ENCODE measurements around the gene GLRA1.

The GLRA1 gene

GRCh38 chr5:151780348-151780747 lies 144.3 kb downstream of the GLRA1 start:
- peaks cover 8% of the 10 kb centered on the region for H3K4me1 ChIP-seq (ENCODE audit: control insufficient read depth, insufficient read depth, low read length)
- H3K4me3 ChIP-seq (ENCODE audit: low read length): no peak overlapping the region
- H3K36me3 ChIP-seq (ENCODE audit: control insufficient read depth, insufficient read depth, low read length): no peaks in the 10 kb centered on the region
- no peaks in the 10 kb centered on the region for H3K27me3 ChIP-seq (ENCODE audit: control insufficient read depth, insufficient read depth, low read length)
- no peaks in the 10 kb centered on the region for H3K9me3 ChIP-seq (ENCODE audit: control insufficient read depth, low read length)
- H3K9ac ChIP-seq (ENCODE audit: low read length): no peak overlapping the region

GRCh38 chr5:151779531-151780125 lies 145.0 kb downstream of the GLRA1 start:
- Histone ChIP-seq H3K4me1 (ENCODE audit: control insufficient read depth, insufficient read depth, low read length) (peaks cover 13% of the 10 kb centered on the region), H3K9ac (ENCODE audit: low read length) (no peak overlapping the region), H3K36me3 (ENCODE audit: control insufficient read depth, insufficient read depth, low read length) (no peaks in the 10 kb centered on the region), H3K27me3 (ENCODE audit: control insufficient read depth, insufficient read depth, low read length) (no peaks in the 10 kb centered on the region), H3K4me3 (ENCODE audit: low read length) (no peak overlapping the region), H3K9me3 (ENCODE audit: control insufficient read depth, low read length) (no peaks in the 10 kb centered on the region)

- H3K9ac ChIP-seq (ENCODE audit: low read length): peak overlapping the region; percentile 11
- H3K4me3 ChIP-seq (ENCODE audit: low read length): no peak overlapping the region
- peaks cover 29% of the 10 kb centered on the region for H3K4me1 ChIP-seq (ENCODE audit: control insufficient read depth, insufficient read depth, low read length)
- H3K27me3 ChIP-seq (ENCODE audit: control insufficient read depth, insufficient read depth, low read length): no peaks in the 10 kb centered on the region
- H3K9me3 ChIP-seq (ENCODE audit: control insufficient read depth, low read length): no peaks in the 10 kb centered on the region
- no peaks in the 10 kb centered on the region for H3K36me3 ChIP-seq (ENCODE audit: control insufficient read depth, insufficient read depth, low read length)
Observed at GRCh38 chr5:151775025-151775606, 149.5 kb downstream of the GLRA1 start.

GRCh38 chr5:151773951-151774350 lies 150.7 kb downstream of the GLRA1 start:
- no peaks in the 10 kb centered on the region for H3K9me3 ChIP-seq (ENCODE audit: control insufficient read depth, low read length)
- peaks cover 26% of the 10 kb centered on the region for H3K4me1 ChIP-seq (ENCODE audit: control insufficient read depth, insufficient read depth, low read length)
- H3K36me3 ChIP-seq (ENCODE audit: control insufficient read depth, insufficient read depth, low read length): no peaks in the 10 kb centered on the region
- H3K9ac ChIP-seq (ENCODE audit: low read length): no peak overlapping the region
- H3K27me3 ChIP-seq (ENCODE audit: control insufficient read depth, insufficient read depth, low read length): no peaks in the 10 kb centered on the region
- no peak overlapping the region for H3K4me3 ChIP-seq (ENCODE audit: low read length)

GRCh38 chr5:151772846-151773561 lies 151.6 kb downstream of the GLRA1 start:
- no peaks in the 10 kb centered on the region for H3K27me3 ChIP-seq (ENCODE audit: control insufficient read depth, insufficient read depth, low read length)
- H3K4me3 ChIP-seq (ENCODE audit: low read length): peak overlapping the region; percentile 74
- peak overlapping the region; percentile 98 for H3K9ac ChIP-seq (ENCODE audit: low read length)
- no peaks in the 10 kb centered on the region for H3K36me3 ChIP-seq (ENCODE audit: control insufficient read depth, insufficient read depth, low read length)
- H3K9me3 ChIP-seq (ENCODE audit: control insufficient read depth, low read length): no peaks in the 10 kb centered on the region
- peaks cover 26% of the 10 kb centered on the region for H3K4me1 ChIP-seq (ENCODE audit: control insufficient read depth, insufficient read depth, low read length)

All from mucosa of stomach (tissue), 1 donor.